Breast epithelium (tissue), 4 donors: ENCODE results near the gene FAM151A. TPM values are rescaled to one million over a fixed set of nuclear protein-coding genes. Genes with fewer than 3 reads are reported as not detected.

Experiments
- DNase-seq, 2 donors: peaks; one replicate each; pipeline ENCODE4 v3.0.0-alpha.2; 2019; ENCODE audit warnings: low spot score in 2 of 2
- H3K27ac ChIP-seq, 2 donors: fragments of 200-600 bp; sonication (generic) in 1 of 2; one replicate each; pipeline ENCODE4 v1.5.1; 2016 to 2019; ENCODE audit warnings: mild to moderate bottlenecking in 1 of 2
- H3K27me3 ChIP-seq, 2 donors: fragments of 200-600 bp; sonication (generic) in 1 of 2; one replicate each; pipeline versions ENCODE4 v1.5.1 to v1.6.0; 2017 to 2019; ENCODE audit warnings: control low read depth in 1 of 2, mild to moderate bottlenecking in 1 of 2
- H3K36me3 ChIP-seq: fragments of 200-600 bp; one replicate; pipeline ENCODE4 v1.5.1; 2019
- H3K4me1 ChIP-seq, 2 donors: fragments of 200-600 bp; sonication (generic); one replicate each; pipeline ENCODE4 v1.5.1; 2016 to 2019; ENCODE audit warnings: control low read depth in 1 of 2
- H3K4me3 ChIP-seq, 3 donors: fragments of 200-600 bp; sonication (generic); 1 replicate in 2 of 3; 2 replicates in 1 of 3; pipeline ENCODE4 v1.5.1; 2016 to 2019; ENCODE audit warnings: mild to moderate bottlenecking in 3 of 3, moderate library complexity in 2 of 3
- H3K9me3 ChIP-seq, 2 donors: fragments of 200-600 bp; sonication (generic) in 1 of 2; one replicate each; pipeline ENCODE4 v1.5.1; 2016 to 2019; ENCODE audit warnings: control low read depth in 1 of 2
- CTCF ChIP-seq, 3 donors: fragments of 450-650 bp; IDR thresholded peaks; one replicate each; pipeline ENCODE4 v1.5.1; 2016 to 2017; ENCODE audit warnings: antibody characterized with exemption in 3 of 3, mild to moderate bottlenecking in 3 of 3, moderate library complexity in 3 of 3
- POLR2A ChIP-seq: fragments of 450-650 bp; IDR thresholded peaks from one replicate; pipeline ENCODE4 v1.6.1; 2016; ENCODE audit warnings: antibody characterized with exemption, mild to moderate bottlenecking, moderate library complexity
- POLR2AphosphoS5 ChIP-seq, 3 donors: sonication (generic); formaldehyde crosslinking; IDR thresholded peaks; one replicate each; pipeline ENCODE4 v1.6.1; 2017; ENCODE audit warnings: antibody characterized with exemption in 3 of 3
- intact Hi-C: fragments of 100-400 bp; cut with DNase I; formaldehyde crosslinking; loops from one replicate; pipeline ENCODE4 v1.15.1; 2023; ENCODE audit warnings: low total_unique reads
- total RNA-seq, 3 donors: library from RNA; depleted of rRNA; stranded (reverse); fragments of >200 nt; gene quantifications; one replicate each; pipeline ENCODE4 v1.1.0, GENCODE V29; 2016

The FAM151A gene
- total RNA-seq, 3 donors from 2014 or later, result 0.16 to 0.33 TPM; not detected in 1

GRCh38 chr1:54608566-54609230, 14.6 kb downstream of the FAM151A start:
- Histone ChIP-seq H3K4me3 (no peak overlapping the region), H3K27me3 (no peaks in the 10 kb centered on the region), H3K36me3 (no peaks in the 10 kb centered on the region), H3K4me1 (no peaks in the 10 kb centered on the region), H3K9me3 (no peaks in the 10 kb centered on the region), H3K27ac (no peak overlapping the region)
- TF ChIP-seq POLR2A (no peak), POLR2AphosphoS5 (IDR thresholded peaks at IDR 0.05) (no peak), CTCF (IDR thresholded peaks at IDR 0.05) (no peak)
- DNase-seq, result no peak
- intact Hi-C loops, result no loop called here

DNA sequence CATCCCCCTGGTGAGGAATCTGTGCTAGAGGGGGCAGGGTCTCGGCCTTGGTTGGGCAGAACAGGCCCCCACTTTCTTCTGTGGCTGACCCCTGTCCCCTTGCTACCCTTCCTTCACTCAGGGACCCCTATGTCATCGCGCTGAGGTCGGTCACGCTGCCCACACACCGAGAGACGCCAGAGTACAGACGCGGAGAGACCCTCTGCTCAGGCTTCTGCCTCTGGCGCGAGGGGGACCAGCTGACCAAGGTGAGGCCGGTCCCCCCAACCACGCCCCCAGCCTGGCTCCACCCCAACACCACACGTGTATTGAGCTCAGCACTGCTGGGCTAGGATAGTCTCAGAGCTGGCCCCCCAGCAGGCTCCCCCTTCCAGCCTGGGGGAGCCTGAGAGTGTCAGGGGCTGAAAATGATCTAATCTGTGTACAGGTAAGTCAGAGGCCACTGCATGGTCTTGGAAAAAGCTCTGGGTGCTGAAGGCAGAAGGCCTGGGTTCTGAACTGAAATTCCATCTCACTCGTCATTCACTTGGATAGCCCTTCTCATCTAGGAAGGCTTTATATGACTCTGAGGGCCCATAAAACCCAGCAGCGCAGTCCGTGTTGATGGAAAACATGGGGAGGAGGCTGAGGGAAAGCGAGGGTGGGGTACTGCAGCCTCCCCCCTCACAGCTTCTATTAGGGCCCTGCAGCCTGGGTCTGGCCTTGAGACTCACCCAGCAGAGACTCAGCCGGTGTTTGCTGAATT, 15.3 kb downstream of the FAM151A start:
- Histone ChIP-seq H3K27me3 (no peaks in the 10 kb centered on the region), H3K4me3 (no peak overlapping the region), H3K36me3 (no peaks in the 10 kb centered on the region), H3K9me3 (no peaks in the 10 kb centered on the region), H3K4me1 (no peaks in the 10 kb centered on the region), H3K27ac (no peak overlapping the region)
- DNase-seq, result no peak
- intact Hi-C loops, result no loop called here
- TF ChIP-seq POLR2A, result no peak
- no peak for TF ChIP-seq CTCF (IDR thresholded peaks at IDR 0.05)
- TF ChIP-seq POLR2AphosphoS5 (IDR thresholded peaks at IDR 0.05), result no peak

DNA sequence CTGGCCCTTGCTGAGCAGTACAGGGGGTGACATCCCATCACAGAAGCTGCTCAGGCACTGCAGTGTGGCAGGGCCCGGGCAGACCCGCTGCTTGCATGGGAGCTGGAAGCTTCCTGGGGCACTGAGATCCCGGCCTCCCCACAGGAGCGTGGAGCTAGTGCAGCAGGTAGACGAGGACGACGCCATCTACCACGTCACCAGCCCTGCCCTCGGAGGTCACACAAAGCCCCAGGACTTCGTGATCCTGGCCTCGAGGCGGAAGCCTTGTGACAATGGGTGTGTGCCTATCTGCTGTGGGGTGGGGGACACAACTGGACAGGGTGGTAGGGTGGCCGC, 16.4 kb downstream of the FAM151A start:
- Histone ChIP-seq H3K36me3 (no peaks in the 10 kb centered on the region), H3K4me3 (no peak overlapping the region), H3K27ac (no peak overlapping the region), H3K9me3 (no peaks in the 10 kb centered on the region), H3K27me3 (no peaks in the 10 kb centered on the region), H3K4me1 (no peaks in the 10 kb centered on the region)
- intact Hi-C loops, result no loop called here
- TF ChIP-seq CTCF (IDR thresholded peaks at IDR 0.05) (no peak), POLR2AphosphoS5 (IDR thresholded peaks at IDR 0.05) (no peak), POLR2A (no peak)
- DNase-seq, result no peak

- H3K36me3 ChIP-seq, result no peaks in the 10 kb centered on the region
- no peak for DNase-seq
- intact Hi-C loops, result no loop called here
- H3K9me3 ChIP-seq, result no peaks in the 10 kb centered on the region
- H3K4me3 ChIP-seq, result no peak overlapping the region
- no peaks in the 10 kb centered on the region for H3K4me1 ChIP-seq
- H3K27me3 ChIP-seq, result no peaks in the 10 kb centered on the region
- H3K27ac ChIP-seq, result no peak overlapping the region
- no peak for TF ChIP-seq POLR2AphosphoS5 (IDR thresholded peaks at IDR 0.05)
- no peak for TF ChIP-seq CTCF (IDR thresholded peaks at IDR 0.05)
- no peak for TF ChIP-seq POLR2A
Observed at GRCh38 chr1:54606096-54606989, 17.0 kb downstream of the FAM151A start.
